HCT116 (cell line): ENCODE results near the gene PKHD1.

Experiments
- CTCF ChIP-seq, 3 experiments: fragments of 200-600 bp in 1 of 3; sonication (generic) in 1 of 3; IDR thresholded peaks in 2 of 3; conservative IDR thresholded peaks in 1 of 3; 2 replicates each; pipeline ENCODE4 v1.5.1; 2012 to 2017; ENCODE audit warnings: low read depth in 2 of 3, low read length in 2 of 3, antibody characterized with exemption in 1 of 3, borderline replicate concordance in 1 of 3, control low read depth in 1 of 3, mild to moderate bottlenecking in 1 of 3, mixed read lengths in 1 of 3, mixed run types in 1 of 3, moderate library complexity in 1 of 3; ENCODE audit not compliant: insufficient read depth in 1 of 3
- EZH2phosphoT487 ChIP-seq: fragments of 200-600 bp; IDR thresholded peaks from 2 replicates; pipeline ENCODE4 v1.6.1; 2018; ENCODE audit warnings: antibody characterized with exemption, borderline replicate concordance

GRCh38 chr6:51704932-51705540 is 382.4 kb downstream of the PKHD1 start:
- TF ChIP-seq CTCF (IDR thresholded peaks at IDR 0.05 in 2 of 3, conservative IDR thresholded peaks at IDR 0.05 in 1 of 3; ENCODE audit: borderline replicate concordance in 1 of 3, insufficient read depth in 1 of 3, low read depth in 2 of 3, low read length in 2 of 3) (no peak), EZH2phosphoT487 (no peak)
